NB4 (cell line): ENCODE data around the gene KIF1A.

ENCODE experiments used
- CTCF ChIP-seq: IDR thresholded peaks from one replicate; pipeline ENCODE4 v1.5.1; 2012; ENCODE audit warnings: low read depth, low read length
- MAX ChIP-seq: IDR thresholded peaks from 2 replicates; pipeline ENCODE4 v1.6.1; 2011; ENCODE audit warnings: low read depth, low read length
- MYC ChIP-seq: IDR thresholded peaks from 2 replicates; pipeline ENCODE4 v1.6.1; 2011; ENCODE audit warnings: low read depth, low read length
- POLR2A ChIP-seq: IDR thresholded peaks from 2 replicates; pipeline ENCODE4 v1.6.1; 2011; ENCODE audit warnings: mild to moderate bottlenecking; ENCODE audit not compliant: insufficient read length; ENCODE audit errors: extremely low read depth

- TF ChIP-seq CTCF (no peak), MAX (no peak), POLR2A (no peak), MYC (no peak)
Observed at GRCh38 chr2:240788482-240788881, 31.5 kb downstream of the KIF1A start.
